Endothelial cell of umbilical vein (primary cell): ENCODE data around the gene CPZ.
"Not testable (repeated sequence)": the region's sequence is repeated elsewhere in the genome, so short reads cannot be mapped to it uniquely, and the experiment has no call there.

ENCODE experiments used
- EZH2 ChIP-seq: IDR thresholded peaks from 2 replicates; pipeline ENCODE4 v1.6.1; 2012; ENCODE audit warnings: borderline replicate concordance, low read depth, mild to moderate bottlenecking, moderate library complexity, low read length, inconsistent platforms; ENCODE audit not compliant: severe bottlenecking
- FOS ChIP-seq: IDR thresholded peaks from 2 replicates; pipeline ENCODE4 v1.6.1; 2011; ENCODE audit warnings: mild to moderate bottlenecking, low read length, moderate library complexity, borderline replicate concordance; ENCODE audit not compliant: insufficient read depth
- GATA2 ChIP-seq: IDR thresholded peaks from 2 replicates; pipeline ENCODE4 v1.7.0; 2011; ENCODE audit warnings: low read depth, mild to moderate bottlenecking, moderate library complexity, mixed read lengths, low read length; ENCODE audit not compliant: insufficient read length, insufficient read depth
- POLR2A ChIP-seq: IDR thresholded peaks from 2 replicates; pipeline ENCODE4 v1.6.1; 2012; ENCODE audit warnings: low read depth, mild to moderate bottlenecking, control low read depth, low read length
- POLR2AphosphoS5 ChIP-seq: IDR thresholded peaks from 2 replicates; pipeline ENCODE4 v1.6.1; 2012; ENCODE audit warnings: low read depth, mild to moderate bottlenecking, control low read depth, low read length, moderate library complexity; ENCODE audit not compliant: insufficient read depth
- TF ChIP-seq, protein P1 (sequence below), 2 donors: IDR thresholded peaks; 1 replicate in 1 of 2; 2 replicates in 1 of 2; pipeline ENCODE4 v1.5.1; 2011; ENCODE audit warnings: low read length in 2 of 2, mild to moderate bottlenecking in 2 of 2, moderate library complexity in 2 of 2, control low read depth in 1 of 2, inconsistent platforms in 1 of 2, low read depth in 1 of 2; ENCODE audit not compliant: insufficient read depth in 1 of 2; ENCODE audit errors: extremely low read depth in 1 of 2
- TF ChIP-seq, protein P2 (sequence below): IDR thresholded peaks from 2 replicates; pipeline ENCODE4 v1.6.1; 2011; ENCODE audit not compliant: insufficient read depth, insufficient read length

DNA sequence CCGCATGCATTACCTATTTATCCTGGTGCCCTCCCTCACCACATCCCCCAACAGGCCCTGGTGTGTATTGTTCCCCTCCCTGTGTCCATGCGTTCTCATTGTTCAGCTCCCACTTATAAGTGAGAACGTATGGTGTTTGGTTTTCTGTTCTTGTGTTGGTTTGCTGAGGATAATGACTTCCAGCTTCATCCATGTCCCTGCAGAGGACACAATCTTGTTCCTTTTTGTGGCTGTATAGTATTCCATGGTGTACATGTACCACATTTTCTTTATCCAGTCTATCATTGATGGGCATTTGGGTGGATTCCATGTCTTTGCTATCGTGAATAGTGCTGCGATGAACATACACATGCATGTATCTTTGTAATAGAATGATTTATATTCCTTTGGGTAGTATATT lies 61.6 kb downstream of the CPZ start:
- not testable (repeated sequence) for TF ChIP-seq EZH2, POLR2A, FOS, POLR2AphosphoS5, GATA2
- TF ChIP-seq, protein P1, sequence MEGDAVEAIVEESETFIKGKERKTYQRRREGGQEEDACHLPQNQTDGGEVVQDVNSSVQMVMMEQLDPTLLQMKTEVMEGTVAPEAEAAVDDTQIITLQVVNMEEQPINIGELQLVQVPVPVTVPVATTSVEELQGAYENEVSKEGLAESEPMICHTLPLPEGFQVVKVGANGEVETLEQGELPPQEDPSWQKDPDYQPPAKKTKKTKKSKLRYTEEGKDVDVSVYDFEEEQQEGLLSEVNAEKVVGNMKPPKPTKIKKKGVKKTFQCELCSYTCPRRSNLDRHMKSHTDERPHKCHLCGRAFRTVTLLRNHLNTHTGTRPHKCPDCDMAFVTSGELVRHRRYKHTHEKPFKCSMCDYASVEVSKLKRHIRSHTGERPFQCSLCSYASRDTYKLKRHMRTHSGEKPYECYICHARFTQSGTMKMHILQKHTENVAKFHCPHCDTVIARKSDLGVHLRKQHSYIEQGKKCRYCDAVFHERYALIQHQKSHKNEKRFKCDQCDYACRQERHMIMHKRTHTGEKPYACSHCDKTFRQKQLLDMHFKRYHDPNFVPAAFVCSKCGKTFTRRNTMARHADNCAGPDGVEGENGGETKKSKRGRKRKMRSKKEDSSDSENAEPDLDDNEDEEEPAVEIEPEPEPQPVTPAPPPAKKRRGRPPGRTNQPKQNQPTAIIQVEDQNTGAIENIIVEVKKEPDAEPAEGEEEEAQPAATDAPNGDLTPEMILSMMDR (IDR thresholded peaks at IDR 0.05; ENCODE audit: extremely low read depth in 1 of 2, insufficient read depth in 1 of 2, low read depth in 1 of 2, low read length in 2 of 2), result not testable (repeated sequence)
- TF ChIP-seq, protein P2, sequence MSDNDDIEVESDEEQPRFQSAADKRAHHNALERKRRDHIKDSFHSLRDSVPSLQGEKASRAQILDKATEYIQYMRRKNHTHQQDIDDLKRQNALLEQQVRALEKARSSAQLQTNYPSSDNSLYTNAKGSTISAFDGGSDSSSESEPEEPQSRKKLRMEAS, result not testable (repeated sequence)
